ENCODE results near the gene RPRD1B. TPM values are rescaled to one million over a fixed set of nuclear protein-coding genes. Genes with fewer than 3 reads are reported as not detected.

Gene RPRD1B, protein sequence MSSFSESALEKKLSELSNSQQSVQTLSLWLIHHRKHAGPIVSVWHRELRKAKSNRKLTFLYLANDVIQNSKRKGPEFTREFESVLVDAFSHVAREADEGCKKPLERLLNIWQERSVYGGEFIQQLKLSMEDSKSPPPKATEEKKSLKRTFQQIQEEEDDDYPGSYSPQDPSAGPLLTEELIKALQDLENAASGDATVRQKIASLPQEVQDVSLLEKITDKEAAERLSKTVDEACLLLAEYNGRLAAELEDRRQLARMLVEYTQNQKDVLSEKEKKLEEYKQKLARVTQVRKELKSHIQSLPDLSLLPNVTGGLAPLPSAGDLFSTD
- total RNA-seq (ENCODE audit: unreplicated experiment) = 29.2 TPM
- long read RNA-seq, partial matches to known transcripts = 1 of 3 reads
- long read RNA-seq, other reads (novel, unspliced or antisense) = 0 of 3 reads

DNA sequence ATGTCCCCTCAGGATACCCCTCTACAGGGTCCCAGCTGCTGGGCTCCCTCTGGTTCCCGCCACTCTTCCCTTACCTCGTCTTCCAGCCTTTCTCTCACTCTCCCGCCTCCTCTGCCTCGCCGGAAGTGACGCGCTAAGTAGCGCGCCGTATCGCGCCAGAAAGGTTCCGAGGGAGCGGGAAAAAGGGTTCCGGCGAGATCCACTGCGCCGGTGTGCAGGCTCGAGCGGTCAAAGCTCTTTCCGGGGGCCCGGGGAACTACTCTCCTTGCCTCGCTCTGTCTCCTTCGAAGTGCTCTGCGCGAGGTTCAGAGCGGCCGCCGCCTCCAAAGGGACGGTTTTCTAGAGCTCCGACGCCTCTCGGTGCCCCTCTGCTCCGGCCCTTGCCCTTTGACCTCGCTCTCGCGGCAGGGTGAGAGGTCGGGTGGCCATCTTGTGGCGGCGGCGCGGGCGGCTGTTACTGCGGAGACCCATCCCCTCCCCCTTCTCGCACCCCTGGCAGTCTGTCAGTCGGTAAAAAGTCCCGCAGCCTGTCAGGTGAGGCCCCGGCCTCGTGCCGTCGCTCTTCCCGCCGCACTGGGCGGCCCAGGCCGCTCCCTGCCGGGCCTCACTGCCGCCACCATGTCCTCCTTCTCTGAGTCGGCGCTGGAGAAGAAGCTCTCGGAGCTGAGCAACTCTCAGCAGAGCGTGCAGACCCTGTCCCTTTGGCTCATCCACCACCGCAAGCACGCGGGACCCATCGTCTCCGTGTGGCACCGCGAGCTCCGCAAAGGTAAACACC lies at the start of gene RPRD1B, which contains the start of gene TTI1:
TSS of gene RPRD1B (plus strand) at position 417 of the 778 bp plus-strand sequence. CDS start at position 619, 202 bp downstream.
TSS of gene TTI1 (minus strand) at position 127 of the 778 bp plus-strand sequence. CDS start 19,640 bp downstream, outside the sequence.
- H3K4me1 Mint-ChIP-seq (ENCODE audit: low read depth, unreplicated experiment) = peaks cover 14% of the 10 kb centered on the region
- H3K27ac Mint-ChIP-seq (ENCODE audit: unreplicated experiment) = peak within 1 kb of the TSS; percentile 97
- no peaks in the 10 kb centered on the region for H3K27me3 Mint-ChIP-seq (ENCODE audit: unreplicated experiment)
- DNase-seq = peak; percentile 90
- H3K36me3 Mint-ChIP-seq (ENCODE audit: unreplicated experiment) = no peaks in the 10 kb centered on the region
- peak within 1 kb of the TSS; percentile 98 for H3K4me3 Mint-ChIP-seq (ENCODE audit: unreplicated experiment)
- TF ChIP-seq, protein P1, sequence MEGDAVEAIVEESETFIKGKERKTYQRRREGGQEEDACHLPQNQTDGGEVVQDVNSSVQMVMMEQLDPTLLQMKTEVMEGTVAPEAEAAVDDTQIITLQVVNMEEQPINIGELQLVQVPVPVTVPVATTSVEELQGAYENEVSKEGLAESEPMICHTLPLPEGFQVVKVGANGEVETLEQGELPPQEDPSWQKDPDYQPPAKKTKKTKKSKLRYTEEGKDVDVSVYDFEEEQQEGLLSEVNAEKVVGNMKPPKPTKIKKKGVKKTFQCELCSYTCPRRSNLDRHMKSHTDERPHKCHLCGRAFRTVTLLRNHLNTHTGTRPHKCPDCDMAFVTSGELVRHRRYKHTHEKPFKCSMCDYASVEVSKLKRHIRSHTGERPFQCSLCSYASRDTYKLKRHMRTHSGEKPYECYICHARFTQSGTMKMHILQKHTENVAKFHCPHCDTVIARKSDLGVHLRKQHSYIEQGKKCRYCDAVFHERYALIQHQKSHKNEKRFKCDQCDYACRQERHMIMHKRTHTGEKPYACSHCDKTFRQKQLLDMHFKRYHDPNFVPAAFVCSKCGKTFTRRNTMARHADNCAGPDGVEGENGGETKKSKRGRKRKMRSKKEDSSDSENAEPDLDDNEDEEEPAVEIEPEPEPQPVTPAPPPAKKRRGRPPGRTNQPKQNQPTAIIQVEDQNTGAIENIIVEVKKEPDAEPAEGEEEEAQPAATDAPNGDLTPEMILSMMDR (IDR thresholded peaks at IDR 0.05; ENCODE audit: partially characterized antibody, unreplicated experiment) = no peak
- peaks cover 6% of the 10 kb centered on the region for H3K9me3 Mint-ChIP-seq (ENCODE audit: unreplicated experiment)

DNA sequence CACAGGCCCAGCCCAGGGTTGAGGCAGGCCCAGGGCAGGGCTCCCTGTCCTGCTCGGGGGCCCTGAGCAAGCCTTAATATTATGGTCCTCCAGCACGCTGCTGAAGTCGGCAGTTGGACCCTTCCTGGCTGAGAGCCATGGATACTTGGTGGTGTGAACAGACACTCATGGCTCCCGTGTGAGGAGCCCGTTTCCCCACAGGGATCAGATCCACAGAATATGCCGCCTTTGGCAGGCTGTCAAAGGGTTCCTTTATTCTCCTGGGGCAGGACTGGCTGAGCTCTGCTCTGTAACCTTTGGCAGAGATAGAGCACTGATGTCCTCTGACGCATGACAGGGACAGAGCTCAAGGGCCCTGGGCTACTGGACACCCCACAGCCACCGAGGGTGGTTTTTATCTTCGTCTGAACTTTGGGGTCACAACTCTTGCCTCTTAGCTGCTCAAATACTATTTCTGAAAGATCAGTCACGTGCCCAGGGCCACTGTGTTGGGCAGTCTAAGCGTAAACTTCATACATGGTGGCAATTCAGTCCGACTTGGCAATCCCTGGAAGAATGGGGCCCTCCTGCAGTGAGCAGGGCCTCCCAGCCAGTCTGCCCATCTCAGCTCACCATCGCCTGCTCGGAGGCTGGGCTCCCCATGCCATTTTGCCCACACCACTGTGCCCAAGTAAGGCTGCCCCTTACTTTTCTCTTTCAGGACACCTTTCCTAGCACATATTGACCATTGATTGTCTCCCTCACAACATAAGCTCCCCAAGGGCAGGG lies 49.3 kb upstream of the RPRD1B start:
- peaks cover 49% of the 10 kb centered on the region for H3K4me1 Mint-ChIP-seq (ENCODE audit: low read depth, unreplicated experiment)
- H3K36me3 Mint-ChIP-seq (ENCODE audit: unreplicated experiment) = no peaks in the 10 kb centered on the region
- H3K9me3 Mint-ChIP-seq (ENCODE audit: unreplicated experiment) = peaks cover 6% of the 10 kb centered on the region
- no peak for DNase-seq
- H3K27ac Mint-ChIP-seq (ENCODE audit: unreplicated experiment) = no peak overlapping the region
- no peak overlapping the region for H3K4me3 Mint-ChIP-seq (ENCODE audit: unreplicated experiment)
- peaks cover 2% of the 10 kb centered on the region for H3K27me3 Mint-ChIP-seq (ENCODE audit: unreplicated experiment)
- TF ChIP-seq, protein P1 (IDR thresholded peaks at IDR 0.05; ENCODE audit: partially characterized antibody, unreplicated experiment) = no peak

DNA sequence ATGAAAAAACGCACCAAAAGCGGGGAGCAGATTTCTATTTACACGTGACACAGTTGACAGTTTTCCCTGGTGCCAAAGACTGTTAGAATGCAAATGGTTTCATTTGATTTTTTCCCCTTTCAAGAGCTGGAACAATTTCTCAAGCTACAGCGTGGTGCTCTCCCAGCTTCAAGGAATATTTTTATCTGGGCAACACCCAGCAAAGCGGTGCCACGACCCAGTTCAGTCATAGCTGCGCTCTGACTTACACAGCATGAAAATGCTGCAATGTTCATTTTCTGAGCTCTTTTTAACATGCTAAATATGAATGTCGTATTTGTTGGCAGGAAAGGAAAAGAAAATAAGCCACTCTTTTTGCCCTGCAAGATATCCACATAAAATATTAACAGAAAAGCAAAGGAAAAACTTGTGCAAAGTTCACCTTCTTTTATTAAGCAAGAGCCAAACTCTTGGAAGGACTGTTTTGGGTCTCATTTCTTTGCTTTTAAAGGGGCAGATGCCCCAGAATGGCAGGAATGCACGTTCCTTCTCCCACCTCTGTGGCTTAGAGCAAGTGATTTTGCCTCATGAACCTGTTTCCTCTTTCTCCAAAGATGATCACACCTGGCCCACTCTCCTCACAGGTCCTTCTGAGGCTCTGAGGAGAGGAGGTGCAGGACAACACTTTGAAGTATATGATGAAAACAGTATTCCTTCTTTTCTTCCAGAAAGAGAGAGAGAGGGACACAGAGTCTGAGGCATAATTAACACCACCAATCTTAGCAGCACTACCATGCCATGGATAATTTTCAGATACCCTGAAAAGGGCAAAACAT lies 47.3 kb upstream of the RPRD1B start:
- TF ChIP-seq, protein P1 (IDR thresholded peaks at IDR 0.05; ENCODE audit: partially characterized antibody, unreplicated experiment) = no peak
- Mint-ChIP-seq H3K4me1 (ENCODE audit: low read depth, unreplicated experiment) (peaks cover 57% of the 10 kb centered on the region), H3K27ac (ENCODE audit: unreplicated experiment) (no peak overlapping the region), H3K27me3 (ENCODE audit: unreplicated experiment) (peaks cover 2% of the 10 kb centered on the region), H3K9me3 (ENCODE audit: unreplicated experiment) (peaks cover 2% of the 10 kb centered on the region), H3K36me3 (ENCODE audit: unreplicated experiment) (no peaks in the 10 kb centered on the region), H3K4me3 (ENCODE audit: unreplicated experiment) (no peak overlapping the region)
- DNase-seq = no peak

DNA sequence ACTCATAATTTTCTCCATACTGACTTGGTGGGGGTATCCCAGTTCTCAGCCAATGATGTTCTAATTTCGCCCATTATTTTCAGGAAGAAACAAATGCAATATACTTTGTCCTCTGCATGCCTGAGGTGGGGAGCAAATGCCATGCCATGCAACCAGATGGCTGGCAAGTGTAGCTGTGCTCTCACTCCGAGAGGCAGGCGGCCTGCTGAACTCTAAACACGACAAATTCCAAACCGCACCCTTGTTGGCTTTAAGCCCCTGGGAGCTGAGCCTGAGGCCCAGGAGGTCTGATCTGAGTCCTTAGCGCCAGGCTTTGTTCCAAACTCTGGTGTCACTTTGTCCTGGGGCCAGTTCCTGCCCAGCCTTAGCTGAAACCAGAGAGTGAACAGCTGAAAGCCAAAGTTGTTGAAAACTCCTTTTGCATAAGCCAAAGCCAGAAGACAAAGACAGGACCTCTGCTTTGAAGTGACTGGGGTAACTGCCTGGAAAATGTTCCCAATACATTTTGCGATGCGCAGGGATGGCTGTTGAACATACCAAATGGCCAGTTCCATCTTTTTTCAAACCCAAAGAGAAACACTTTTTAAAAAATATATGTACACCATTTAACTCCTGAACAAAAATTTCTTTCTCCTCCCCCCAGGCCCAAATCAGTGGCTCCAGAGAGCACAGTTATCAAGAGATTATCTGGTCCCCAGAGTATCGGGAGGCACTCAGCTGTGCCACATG lies 46.5 kb upstream of the RPRD1B start:
- H3K4me3 Mint-ChIP-seq (ENCODE audit: unreplicated experiment) = peak overlapping the region; percentile 27

More for the DNA sequence above, 46.5 kb upstream of the RPRD1B start:
- DNase-seq = no peak
- TF ChIP-seq, protein P1 (IDR thresholded peaks at IDR 0.05; ENCODE audit: partially characterized antibody, unreplicated experiment) = no peak
- H3K27ac Mint-ChIP-seq (ENCODE audit: unreplicated experiment) = no peak overlapping the region
- H3K4me1 Mint-ChIP-seq (ENCODE audit: low read depth, unreplicated experiment) = peaks cover 57% of the 10 kb centered on the region
- H3K27me3 Mint-ChIP-seq (ENCODE audit: unreplicated experiment) = no peaks in the 10 kb centered on the region
- H3K9me3 Mint-ChIP-seq (ENCODE audit: unreplicated experiment) = peaks cover 2% of the 10 kb centered on the region
- no peaks in the 10 kb centered on the region for H3K36me3 Mint-ChIP-seq (ENCODE audit: unreplicated experiment)
